Right lobe of liver (tissue), 6 donors: ENCODE results near the gene CTRB2. TPM values are rescaled to one million over a fixed set of nuclear protein-coding genes. Genes with fewer than 3 reads are reported as not detected.

Experiments
- ATAC-seq, 4 donors: fragments of 200-7000 bp; cut with Tn5 transposase; one replicate each; pipeline ENCODE4 v1.9.1; 2020; ENCODE audit warnings: mild to moderate bottlenecking in 4 of 4, moderate library complexity in 4 of 4
- DNase-seq, 3 donors: peaks; one replicate each; pipeline ENCODE4 v3.0.0-alpha.2; 2020
- H3K27ac ChIP-seq, 3 donors: fragments of 200-600 bp; one replicate each; pipeline ENCODE4 v1.8.0; 2022
- H3K27me3 ChIP-seq, 2 donors: fragments of 200-600 bp; one replicate each; pipeline ENCODE4 v1.8.0; 2022
- H3K36me3 ChIP-seq, 4 donors: fragments of 200-600 bp; sonication (generic) in 1 of 4; one replicate each; pipeline versions ENCODE4 v1.5.1 to v1.8.0; 2017 to 2022; ENCODE audit warnings: control low read depth in 1 of 4
- H3K4me1 ChIP-seq, 4 donors: fragments of 200-600 bp; sonication (generic) in 1 of 4; one replicate each; pipeline versions ENCODE4 v1.5.1 to v1.8.0; 2017 to 2022; ENCODE audit warnings: control low read depth in 1 of 4
- H3K4me3 ChIP-seq, 3 donors: fragments of 200-600 bp; one replicate each; pipeline ENCODE4 v1.8.0; 2022
- H3K9me3 ChIP-seq, 4 donors: fragments of 200-600 bp; sonication (generic) in 1 of 4; one replicate each; pipeline versions ENCODE4 v1.5.1 to v1.8.0; 2017 to 2022; ENCODE audit warnings: control low read depth in 1 of 4
- POLR2A ChIP-seq: fragments of 450-650 bp; IDR thresholded peaks from one replicate; pipeline ENCODE4 v1.6.1; 2017; ENCODE audit warnings: antibody characterized with exemption, mild to moderate bottlenecking
- WGBS: methylation state at CpG from one replicate; pipeline ENCODE4 v1.1.6; 2018; ENCODE audit warnings: low coverage, low lambda C conversion rate; ENCODE audit not compliant: insufficient coverage; ENCODE audit errors: missing lambda C conversion rate; 5-methylcytosine and 5-hydroxymethylcytosine counted together
- intact Hi-C, 2 donors: fragments of 100-400 bp; cut with DNase I; formaldehyde crosslinking; loops; one replicate each; pipeline versions ENCODE4 v1.11.2 to v1.14.1; 2022
- total RNA-seq, 6 experiments: library from RNA; depleted of rRNA in 2 of 6; stranded (reverse); fragments of >200 nt in 2 of 6; fragmentation: NEBNext Ultra II Directional in 3 of 6; extraction: Animal tissue kit (Norgen Biotek cat#: 25700) in 3 of 6; gene quantifications; one replicate each; pipeline versions ENCODE4 v1.1.0 to v1.2.4, GENCODE V29; 2016 to 2023
- TF ChIP-seq, protein P1 (sequence below), 4 donors: fragments of 200-600 bp in 3 of 4; fragments of 450-650 bp in 1 of 4; IDR thresholded peaks; one replicate each; pipeline versions ENCODE4 v1.5.1 to v1.8.0; 2016 to 2022; ENCODE audit warnings: antibody characterized with exemption in 4 of 4, mild to moderate bottlenecking in 2 of 4
- donor health status: DM: no; HTN: yes; CAD: no.
- donor health status: DM: no; HTN: no; CAD: no.
- donor health status: DM: no; HTN: no; CAD: no.
- donor health status: DM: no; HTN: yes; CAD: no.
- donor health status: DM: no; HTN: yes; CAD: no.

CTRB2 gene
- total RNA-seq, 6 experiments from 2014 or later, result not detected

DNA sequence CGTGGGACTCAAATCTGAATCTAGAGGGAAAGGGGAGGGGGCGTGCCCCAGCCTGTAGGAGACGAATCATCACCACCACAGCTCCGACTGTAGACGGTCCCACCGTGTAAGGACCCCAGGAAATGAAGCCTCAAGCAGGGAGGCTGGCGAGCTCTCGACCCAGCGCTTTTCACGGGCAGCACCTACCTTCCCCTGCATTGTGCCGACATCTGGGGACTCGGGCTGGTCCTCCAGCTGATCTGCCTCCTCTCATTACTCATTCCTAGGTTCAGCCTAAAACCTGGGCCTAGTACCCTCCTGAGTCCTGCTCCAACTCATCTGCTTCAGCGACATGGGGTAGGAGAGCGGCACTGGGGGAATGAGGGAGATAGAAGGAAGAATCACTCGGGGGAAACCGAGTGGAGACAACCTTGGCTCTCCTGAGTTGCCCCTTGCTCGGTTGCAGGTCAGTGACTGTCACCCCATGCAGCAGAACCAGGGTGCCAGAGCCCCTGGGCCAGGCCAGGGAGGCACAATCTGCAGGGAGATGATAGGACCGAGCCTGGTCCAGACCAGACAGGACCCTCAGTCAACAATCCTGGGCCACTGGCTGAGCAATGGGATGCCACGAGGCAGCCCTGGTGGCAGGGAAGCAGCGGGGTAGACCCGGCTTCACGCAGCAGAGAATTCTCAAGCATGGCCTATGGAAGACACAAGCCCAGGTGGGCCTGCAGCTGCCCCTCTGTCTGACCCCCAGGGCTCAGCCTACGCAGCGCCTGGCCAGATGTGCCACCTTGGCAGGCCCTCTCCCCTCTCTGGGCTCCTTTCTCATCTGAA is 45.3 kb upstream of the CTRB2 start:
- Histone ChIP-seq H3K4me1 (peaks cover 0 to 54% (median 23%) of the 10 kb centered on the region in 4 donors), H3K27ac (peak overlapping the region; percentile 54 to 75 (median 54)), H3K9me3 (no peaks in the 10 kb centered on the region), H3K36me3 (no peaks in the 10 kb centered on the region), H3K4me3 (peak overlapping the region in 2 of 3 donors; percentile 11 to 89), H3K27me3 (no peaks in the 10 kb centered on the region)
- WGBS, result 57% methylated on average over 12 of the region's 24 CpGs
- DNase-seq, result no peak
- TF ChIP-seq, protein P1, sequence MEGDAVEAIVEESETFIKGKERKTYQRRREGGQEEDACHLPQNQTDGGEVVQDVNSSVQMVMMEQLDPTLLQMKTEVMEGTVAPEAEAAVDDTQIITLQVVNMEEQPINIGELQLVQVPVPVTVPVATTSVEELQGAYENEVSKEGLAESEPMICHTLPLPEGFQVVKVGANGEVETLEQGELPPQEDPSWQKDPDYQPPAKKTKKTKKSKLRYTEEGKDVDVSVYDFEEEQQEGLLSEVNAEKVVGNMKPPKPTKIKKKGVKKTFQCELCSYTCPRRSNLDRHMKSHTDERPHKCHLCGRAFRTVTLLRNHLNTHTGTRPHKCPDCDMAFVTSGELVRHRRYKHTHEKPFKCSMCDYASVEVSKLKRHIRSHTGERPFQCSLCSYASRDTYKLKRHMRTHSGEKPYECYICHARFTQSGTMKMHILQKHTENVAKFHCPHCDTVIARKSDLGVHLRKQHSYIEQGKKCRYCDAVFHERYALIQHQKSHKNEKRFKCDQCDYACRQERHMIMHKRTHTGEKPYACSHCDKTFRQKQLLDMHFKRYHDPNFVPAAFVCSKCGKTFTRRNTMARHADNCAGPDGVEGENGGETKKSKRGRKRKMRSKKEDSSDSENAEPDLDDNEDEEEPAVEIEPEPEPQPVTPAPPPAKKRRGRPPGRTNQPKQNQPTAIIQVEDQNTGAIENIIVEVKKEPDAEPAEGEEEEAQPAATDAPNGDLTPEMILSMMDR (IDR thresholded peaks at IDR 0.05), result no peak
- TF ChIP-seq POLR2A, result no peak
- intact Hi-C loops, result no loop called here
- no peak for ATAC-seq

DNA sequence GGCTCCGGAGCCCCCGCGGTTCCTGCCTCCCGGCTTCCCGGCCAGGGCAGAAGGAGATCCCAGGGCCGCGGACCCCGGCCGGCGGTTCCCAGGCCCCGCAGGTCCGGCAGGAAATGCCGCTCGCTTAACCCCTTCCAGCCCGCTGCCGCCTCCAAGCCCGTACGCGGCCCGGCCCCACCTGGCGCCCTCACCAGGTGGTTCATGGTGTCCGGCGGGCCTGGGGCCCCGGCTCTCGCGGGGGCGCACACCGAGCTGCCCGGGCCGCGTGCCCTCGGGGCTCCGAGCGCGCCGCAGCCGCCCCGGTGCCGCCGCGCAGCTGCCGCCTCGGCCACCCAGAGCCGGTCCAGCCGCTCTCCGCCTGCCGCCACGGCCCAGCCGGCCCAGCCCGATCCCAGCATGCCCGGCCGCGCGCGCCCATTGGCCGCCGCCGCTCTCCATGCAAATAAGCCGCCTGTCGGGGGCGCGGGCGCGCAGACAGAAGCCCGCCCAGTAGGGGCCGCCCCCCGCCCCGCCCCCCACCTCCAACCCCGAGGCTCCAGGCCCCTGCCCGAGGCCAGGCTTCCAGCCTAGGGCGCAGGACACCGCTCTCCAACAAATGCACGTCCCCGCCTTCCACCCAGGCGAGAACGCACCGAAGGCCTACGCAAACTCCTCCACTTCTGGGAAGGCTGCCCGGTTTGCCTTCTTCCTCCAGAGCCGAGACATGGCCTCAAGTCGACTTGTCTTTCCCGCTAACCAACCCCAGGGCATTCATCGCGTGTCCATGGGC is 44.5 kb upstream of the CTRB2 start, which contains the start of gene BCAR1:
Gene BCAR1 (minus strand): TSS at position 345 of the 769 bp plus-strand sequence. CDS start 142 bp downstream, at position 203.
- DNase-seq (peak; percentile 93 to 94 (median 93)), ATAC-seq (peak; percentile 65 to 87 (median 83))
- H3K9me3 ChIP-seq, result no peaks in the 10 kb centered on the region
- TF ChIP-seq, protein P1 (IDR thresholded peaks at IDR 0.05), result peak in 3 of 4 donors; percentile 13 to 42 (median 28)
- TF ChIP-seq POLR2A, result peak; percentile 95
- H3K27ac ChIP-seq, result peak within 1 kb of the TSS; percentile 60 to 87 (median 75)
- peak within 1 kb of the TSS; percentile 81 to 89 (median 87) for H3K4me3 ChIP-seq
- H3K36me3 ChIP-seq, result no peaks in the 10 kb centered on the region
- H3K27me3 ChIP-seq, result no peaks in the 10 kb centered on the region
- H3K4me1 ChIP-seq, result peaks cover 0 to 48% (median 20%) of the 10 kb centered on the region in 4 donors
- WGBS, result 13% methylated on average over 12 of the region's 84 CpGs
- intact Hi-C loops, result no loop called here

DNA sequence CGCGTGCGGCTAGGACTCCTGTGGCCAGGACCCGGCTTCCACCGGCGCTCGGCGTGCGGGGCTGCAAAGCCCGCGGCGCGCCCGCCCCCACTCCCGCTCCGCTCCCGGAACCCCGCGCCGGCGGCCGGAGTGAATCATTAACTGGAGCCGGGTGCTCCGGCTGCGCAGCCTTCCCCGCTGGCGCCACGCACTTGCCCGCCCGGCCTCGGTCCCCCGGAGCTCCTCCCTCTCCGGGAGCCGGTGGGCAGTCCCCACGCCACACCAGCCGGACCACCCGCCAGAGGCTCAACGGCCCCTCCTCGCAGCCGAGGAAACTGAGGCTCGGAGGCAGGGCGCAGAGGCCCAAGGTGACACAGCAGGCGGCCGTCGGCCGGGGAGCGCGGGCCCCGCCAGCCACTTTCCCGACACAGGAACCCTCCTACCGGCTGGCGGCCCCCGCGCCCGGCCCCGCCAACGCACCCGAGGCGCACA is 43.9 kb upstream of the CTRB2 start:
- WGBS, result 0% methylated on average over 6 of the region's 59 CpGs
- ATAC-seq, result peak; percentile 40 to 72 (median 70)
- H3K27ac ChIP-seq, result peak overlapping the region; percentile 60 to 87 (median 75)
- H3K9me3 ChIP-seq, result no peaks in the 10 kb centered on the region
- H3K27me3 ChIP-seq, result no peaks in the 10 kb centered on the region
- TF ChIP-seq POLR2A, result no peak
- TF ChIP-seq, protein P1 (IDR thresholded peaks at IDR 0.05), result no peak
- H3K36me3 ChIP-seq, result no peaks in the 10 kb centered on the region
- peak; percentile 74 to 81 (median 80) for DNase-seq
- H3K4me1 ChIP-seq, result peaks cover 0 to 47% (median 22%) of the 10 kb centered on the region in 4 donors
- peak overlapping the region; percentile 81 to 89 (median 87) for H3K4me3 ChIP-seq
- intact Hi-C loops, result no loop called here

- peak; percentile 74 to 80 (median 78) for DNase-seq
- H3K36me3 ChIP-seq, result no peaks in the 10 kb centered on the region
- intact Hi-C loops, result no loop called here
- H3K4me3 ChIP-seq, result peak overlapping the region; percentile 81 to 89 (median 87)
- peak overlapping the region; percentile 60 to 87 (median 75) for H3K27ac ChIP-seq
- H3K9me3 ChIP-seq, result no peaks in the 10 kb centered on the region
- no peaks in the 10 kb centered on the region for H3K27me3 ChIP-seq
- 0% methylated on average over 14 of the region's 29 CpGs for WGBS
- no peak for TF ChIP-seq POLR2A
- TF ChIP-seq, protein P1 (IDR thresholded peaks at IDR 0.05), result no peak
- peak; percentile 28 to 51 (median 34) for ATAC-seq
- peaks cover 0 to 53% (median 25%) of the 10 kb centered on the region in 4 donors for H3K4me1 ChIP-seq
These were observed 43.3 kb upstream of the CTRB2 start for GRCh38 chr16:75250089-75250808.
